ENCODE results near the gene ARHGAP15.

DNA sequence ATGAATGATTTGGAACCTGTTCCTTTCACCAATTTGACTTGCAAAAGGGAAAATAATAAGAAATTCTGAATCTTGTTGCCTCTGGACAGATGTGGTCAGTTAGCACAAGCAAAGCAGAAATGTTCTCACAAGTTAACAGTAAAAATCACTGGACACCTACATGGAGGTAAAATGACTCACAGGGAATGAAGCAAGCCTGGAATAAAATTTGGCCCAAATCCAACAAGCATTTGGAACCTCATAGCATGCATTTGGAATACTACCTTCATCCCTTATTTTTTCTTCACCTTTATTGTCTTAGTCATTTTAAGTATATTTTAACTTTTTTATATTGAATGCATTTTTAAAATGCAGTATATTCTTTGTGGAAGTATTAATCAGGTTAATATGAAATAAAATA, 602.9 kb downstream of the ARHGAP15 start:
- no peak for TF ChIP-seq CHD2 (IDR thresholded peaks at IDR 0.05; ENCODE audit: low read length, partially characterized antibody)
- TF ChIP-seq JUN (IDR thresholded peaks at IDR 0.05) = no peak
- TF ChIP-seq, protein P1, sequence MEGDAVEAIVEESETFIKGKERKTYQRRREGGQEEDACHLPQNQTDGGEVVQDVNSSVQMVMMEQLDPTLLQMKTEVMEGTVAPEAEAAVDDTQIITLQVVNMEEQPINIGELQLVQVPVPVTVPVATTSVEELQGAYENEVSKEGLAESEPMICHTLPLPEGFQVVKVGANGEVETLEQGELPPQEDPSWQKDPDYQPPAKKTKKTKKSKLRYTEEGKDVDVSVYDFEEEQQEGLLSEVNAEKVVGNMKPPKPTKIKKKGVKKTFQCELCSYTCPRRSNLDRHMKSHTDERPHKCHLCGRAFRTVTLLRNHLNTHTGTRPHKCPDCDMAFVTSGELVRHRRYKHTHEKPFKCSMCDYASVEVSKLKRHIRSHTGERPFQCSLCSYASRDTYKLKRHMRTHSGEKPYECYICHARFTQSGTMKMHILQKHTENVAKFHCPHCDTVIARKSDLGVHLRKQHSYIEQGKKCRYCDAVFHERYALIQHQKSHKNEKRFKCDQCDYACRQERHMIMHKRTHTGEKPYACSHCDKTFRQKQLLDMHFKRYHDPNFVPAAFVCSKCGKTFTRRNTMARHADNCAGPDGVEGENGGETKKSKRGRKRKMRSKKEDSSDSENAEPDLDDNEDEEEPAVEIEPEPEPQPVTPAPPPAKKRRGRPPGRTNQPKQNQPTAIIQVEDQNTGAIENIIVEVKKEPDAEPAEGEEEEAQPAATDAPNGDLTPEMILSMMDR (IDR thresholded peaks at IDR 0.05) = no peak

Measured in A549 (cell line).